HG03469 (cell line): Measurements from ENCODE around the gene MARK2.

Experiments used
- ATAC-seq: cut with Tn5 transposase; IDR thresholded peaks from one replicate; pipeline ENCODE4 v1.9.1; 2021; ENCODE audit warnings: mild to moderate bottlenecking, moderate library complexity, moderate number of reproducible peaks; ENCODE audit not compliant: unreplicated experiment

MARK2 gene

DNA sequence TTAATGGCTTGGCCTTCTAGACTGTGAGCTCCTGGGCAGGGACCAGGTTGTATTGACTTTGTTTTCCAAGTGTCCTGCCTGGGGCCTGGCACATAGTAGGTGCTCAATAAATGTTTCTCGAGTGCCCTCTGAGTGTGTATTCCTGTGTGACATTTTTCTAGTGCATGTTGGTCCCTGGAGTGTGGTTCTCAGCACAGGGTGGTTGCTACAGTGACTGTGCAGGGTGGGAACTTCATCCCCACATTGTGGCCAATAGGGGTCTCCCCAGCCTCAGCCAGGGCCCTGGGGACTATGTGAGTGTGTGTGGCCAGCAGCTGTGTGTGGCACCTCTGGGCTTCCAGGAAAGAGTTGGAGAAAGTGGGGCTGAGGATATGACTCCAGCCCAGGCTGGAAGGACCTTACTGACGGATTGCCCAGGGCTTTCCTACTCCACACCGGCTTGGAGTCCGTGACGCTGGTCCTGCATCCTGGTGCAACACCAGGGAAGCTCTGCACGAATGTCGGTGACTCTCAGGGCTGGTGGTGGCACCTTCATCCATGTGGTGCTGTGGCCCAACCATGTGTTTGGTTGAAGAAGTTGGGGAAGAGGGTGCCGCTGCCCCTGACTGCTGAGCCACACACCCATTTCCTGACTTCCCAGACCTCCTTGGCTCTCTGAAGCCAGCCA lies 9.0 kb upstream of the MARK2 start:
- ATAC-seq, result no peak

DNA sequence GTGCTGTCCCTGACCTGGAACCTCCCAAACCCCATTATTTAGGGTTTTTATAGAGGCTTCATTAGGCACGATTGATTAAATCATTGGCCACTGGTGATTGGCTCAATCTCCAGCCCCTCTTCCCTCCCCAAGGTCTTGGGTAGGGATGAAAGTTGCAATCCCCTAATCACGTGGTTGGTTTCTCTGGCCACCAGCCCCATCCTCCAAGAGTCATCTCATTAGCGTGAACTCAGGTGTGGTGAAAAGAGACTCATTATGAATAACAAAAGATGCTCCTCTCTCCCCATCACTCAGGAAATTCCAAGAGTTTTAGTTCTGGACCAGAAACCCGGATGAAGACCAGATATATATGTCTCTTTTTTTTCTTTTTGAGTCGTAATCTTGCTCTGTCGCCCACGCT lies 7.6 kb upstream of the MARK2 start:
- ATAC-seq, result no peak

DNA sequence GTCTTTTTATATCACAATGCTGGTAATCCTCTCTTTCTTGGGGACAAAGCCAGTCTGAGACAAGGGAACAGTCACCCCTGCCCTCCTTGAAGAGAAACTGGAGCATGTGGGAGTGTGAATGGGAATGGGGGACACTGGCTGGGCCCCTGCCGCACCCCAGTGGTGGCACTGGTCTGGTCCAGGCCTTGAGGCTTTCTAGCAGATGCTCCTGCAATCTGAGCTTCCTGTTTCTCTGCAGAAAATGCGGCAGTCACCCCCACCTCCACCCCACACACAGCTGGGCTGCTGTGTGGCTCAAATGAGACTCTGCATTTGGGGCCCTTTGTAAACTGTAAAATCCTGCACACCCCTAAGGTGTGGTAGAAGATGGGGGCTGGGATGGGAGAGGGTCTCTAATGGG lies 6.6 kb upstream of the MARK2 start:
- ATAC-seq, result no peak

DNA sequence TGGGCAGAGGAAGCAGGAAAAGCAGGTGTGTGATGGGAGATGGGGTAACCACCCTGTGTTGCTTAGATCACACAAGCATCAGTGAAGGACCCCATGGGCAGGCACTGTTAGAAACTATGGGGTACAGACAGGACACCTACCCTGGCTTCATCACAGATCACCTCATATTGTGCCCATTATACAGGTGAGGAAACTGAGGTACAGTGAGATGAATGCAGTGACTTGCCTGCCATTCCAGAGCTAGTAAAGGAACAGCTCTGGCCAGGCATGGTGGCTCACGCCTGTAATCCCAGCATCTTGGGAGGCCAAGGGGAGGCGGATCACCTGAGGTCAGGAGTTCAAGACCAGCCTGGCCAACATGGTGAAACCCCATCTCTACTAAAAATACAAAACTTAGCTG lies 5.9 kb upstream of the MARK2 start:
- ATAC-seq, result no peak

DNA sequence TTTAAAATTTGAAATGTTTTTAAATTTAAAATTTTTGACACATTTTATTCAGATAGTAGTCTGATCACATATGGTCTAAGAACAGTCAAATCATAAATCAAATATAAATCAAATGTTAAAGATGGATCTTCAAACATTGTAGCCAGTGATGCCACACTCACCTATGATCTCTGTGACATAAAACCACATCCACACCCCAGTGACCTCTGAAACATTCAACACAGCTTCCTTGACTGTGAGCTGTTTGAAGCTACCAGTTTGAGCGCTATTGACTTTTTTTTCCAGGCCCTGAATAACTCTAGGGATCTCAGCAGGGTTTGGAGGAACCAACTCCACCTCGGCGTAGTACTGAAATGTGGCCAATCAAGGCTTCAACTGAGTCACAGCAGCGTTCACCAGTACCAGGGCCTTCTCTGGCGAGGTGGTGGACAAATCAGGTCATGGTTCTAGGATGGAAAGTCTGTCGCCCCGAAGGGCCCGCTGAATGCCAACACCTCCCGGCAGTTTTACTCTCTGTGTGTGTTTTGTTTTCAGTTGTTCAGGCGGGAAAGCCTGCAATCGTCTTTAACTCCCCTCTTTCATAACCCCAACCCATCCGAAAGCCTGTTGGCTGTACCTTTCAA lies 4.3 kb upstream of the MARK2 start:
- ATAC-seq, result no peak

DNA sequence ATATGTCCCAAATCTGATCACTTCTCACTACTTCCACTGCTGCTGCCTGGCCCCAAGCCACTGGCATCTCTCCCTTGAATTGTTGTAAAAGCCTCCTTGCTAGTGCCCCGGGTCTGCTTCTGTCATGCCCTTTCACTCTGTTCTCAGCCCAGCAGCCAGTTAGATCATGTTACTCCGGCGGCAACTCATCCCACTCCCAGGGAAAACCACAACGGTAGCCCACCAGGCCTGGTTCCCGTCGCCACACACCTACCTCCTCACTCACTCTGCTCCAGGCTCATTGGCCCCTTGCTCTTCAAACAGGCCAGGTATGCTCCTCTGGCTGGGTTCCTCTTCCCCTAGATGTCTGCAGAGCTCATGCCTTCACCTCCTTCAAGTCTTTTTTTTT lies 3.8 kb upstream of the MARK2 start:
- ATAC-seq, result no peak

DNA sequence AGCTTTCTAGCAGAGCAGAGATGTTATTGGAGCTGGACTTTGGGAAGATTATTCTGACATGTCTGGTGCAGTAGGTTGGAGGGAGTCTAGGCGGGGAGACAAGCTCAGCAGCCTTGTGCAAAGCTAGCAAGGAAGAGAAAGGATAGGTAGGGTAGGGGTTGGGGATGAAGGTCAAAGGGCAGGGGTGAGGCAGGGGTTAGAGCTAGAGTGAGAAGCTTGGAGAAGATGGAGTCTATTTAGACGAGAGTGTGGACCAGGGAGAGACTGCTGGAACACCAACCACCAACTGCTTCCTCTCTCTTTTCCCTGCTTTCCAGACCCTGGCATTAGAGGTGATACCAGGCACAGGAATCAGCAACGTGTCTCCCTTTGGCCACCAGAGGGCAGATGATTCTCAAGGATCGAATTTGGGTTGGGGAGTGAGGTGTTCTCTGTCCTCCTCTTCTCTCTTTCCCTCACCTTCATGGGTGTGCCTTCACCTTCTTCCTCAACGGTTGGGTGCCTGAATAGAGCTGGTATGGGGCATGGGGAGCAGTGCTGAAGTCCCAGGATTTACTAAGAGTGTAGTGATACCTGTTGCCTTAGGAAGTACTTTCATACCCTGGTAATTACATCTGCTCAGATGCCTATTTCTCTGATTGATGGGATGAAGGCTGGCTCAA lies 1.8 kb upstream of the MARK2 start:
- no peak for ATAC-seq

DNA sequence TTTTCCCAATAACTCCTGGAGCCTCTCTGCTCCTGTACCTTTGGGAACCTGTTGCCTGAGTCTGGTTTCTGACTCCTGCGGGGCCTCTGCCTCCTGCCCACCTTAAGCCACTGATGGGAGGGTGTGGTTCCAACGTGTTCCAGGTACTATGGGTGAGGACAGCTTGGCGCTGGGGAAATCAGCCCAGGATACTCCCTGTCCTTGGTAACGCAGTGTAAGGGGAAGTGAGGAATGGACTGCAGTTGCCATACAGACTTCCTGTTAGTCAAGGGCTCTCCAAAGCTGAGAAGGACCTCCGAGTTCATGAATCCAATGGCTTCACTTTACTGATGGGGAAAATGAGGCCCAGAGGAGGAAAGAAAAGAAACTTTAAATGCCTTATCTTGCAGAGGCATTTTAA lies 1.2 kb upstream of the MARK2 start:
- no peak for ATAC-seq

DNA sequence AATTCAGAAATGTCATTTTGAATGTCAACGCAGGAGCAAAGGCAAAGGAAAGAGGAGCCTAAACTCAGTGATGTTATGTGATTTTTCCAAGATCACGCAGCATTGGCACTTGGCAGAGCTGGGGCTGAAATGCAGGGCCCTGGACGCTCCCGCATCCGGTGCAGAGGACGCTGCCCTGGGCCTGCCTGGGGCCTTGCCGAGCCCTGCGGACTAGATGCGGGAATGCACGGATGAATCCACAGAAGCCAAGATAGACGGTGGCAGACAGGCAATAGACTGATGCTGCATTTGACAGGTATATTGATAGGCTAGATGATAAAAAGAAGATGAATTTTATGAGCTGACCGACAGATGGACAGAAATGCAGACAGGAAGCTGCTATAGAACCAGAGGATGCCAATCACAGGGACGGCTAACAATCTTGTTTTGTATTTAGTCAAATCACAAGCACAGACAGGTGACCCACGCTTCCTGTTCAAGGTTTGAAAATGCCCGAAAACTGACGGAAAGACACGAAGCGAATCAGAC lies 696 bp upstream of the MARK2 start:
- ATAC-seq, result no peak

DNA sequence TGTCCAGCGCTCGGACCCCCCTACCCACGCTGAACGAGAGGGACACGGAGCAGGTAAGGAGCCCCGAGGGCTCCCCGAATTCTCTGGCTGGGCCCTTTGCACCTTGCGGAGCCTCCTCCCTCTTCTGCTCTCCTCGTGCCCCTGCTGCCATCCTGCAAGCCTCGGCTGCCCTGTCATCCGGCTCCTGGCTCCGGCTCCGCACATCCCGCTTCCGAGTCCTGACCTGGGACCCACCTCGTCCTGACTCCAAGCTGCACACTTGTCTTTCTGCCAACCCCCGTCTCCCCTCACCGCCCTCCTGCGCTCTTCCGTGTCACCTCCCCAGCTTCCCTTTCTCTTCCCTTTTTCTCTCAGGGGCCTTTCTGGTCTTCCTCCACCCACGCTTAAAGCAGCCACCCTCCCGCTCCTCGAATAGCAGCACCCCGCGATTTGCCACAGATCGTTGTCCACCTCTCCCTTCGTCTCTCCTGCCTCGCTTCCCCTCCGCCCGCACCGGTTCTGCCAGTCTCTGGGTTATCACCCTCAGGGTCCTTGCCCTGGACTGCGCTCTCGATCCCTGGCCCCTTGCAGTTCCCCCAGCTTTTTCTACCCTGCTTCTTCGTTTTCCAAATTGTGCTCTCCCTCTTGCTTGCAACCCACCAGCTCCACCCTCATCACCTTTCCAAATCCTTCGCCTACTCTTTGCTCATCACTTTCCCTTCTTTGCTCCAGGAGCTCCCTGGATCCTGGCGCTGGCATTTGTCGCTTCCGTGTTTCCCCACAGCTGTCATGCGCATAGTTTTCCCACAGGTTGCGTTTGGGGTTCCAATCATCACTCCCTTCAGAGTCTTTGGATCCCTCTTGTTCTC lies 822 bp downstream of the MARK2 start:
- ATAC-seq, result no peak

DNA sequence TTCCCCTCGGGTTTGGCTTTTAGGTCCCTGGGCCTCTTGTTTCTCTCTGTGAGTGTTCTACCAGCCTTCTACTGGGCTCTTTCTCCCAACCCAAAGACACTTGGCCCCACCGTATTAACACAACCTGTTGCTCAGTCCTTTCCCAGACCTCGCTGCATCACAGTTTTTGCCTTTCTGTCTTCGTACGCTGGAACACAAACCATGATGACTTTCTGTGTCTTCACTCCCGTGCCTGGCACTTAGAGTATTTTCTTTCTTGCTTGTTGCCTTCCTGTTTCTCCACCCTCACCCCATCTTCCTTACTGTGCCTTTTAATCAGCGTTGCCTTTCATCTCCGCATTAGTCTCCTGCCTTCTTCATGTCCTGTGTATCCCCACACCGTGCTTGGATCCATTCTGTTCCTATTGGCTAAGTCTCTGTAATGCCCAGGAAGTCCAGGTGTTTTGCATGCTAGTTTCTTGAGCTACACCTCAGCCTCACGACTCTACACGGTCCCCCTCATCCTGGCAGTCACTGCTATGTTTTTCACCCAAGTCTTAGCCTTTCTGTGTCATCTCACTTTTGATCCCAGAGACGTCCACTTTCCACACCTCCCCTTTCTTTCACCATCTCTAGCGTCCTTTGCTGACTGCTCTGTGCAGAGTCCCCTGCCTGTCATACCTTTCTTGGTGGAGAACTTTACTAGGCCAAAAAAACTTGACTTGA lies 1.6 kb downstream of the MARK2 start:
- ATAC-seq, result no peak

DNA sequence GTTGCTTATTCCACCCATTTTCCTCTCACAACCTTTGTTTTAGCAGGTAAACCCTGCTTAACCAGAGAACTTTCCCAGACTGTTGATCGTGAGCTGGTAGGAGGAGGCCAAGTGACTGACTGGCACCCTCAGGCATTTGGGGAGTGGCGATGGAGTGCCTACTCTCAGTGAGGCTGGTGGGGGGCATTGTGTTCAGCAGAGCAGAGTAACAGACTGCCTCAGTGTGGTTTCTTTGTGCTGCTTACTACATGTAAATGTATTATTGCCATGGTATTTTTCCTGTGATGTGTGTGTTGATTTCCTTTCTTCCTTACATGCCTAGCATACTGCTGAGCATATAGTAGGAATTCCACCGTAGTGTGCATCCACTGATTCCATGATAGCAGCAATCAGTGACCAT lies 2.6 kb downstream of the MARK2 start:
- no peak for ATAC-seq

DNA sequence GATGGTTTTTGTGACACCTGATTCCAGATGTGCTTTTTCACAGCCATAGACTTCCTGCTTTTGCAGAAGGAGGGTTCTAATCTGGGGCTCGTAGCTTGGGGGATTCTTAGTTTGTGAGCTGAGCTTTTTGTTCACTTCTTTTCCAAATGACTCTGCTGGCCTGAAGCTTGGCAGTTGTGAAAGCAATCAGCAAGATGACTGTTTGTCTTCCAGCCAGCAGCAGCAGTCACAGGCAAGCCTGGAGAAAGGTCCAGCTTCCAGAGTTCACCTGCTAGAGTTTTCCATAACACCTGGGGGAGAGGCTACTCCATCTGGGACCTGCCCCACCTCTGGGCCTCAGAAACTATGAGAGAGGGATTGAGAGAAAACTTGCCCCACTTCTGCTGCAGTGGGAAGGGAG lies 4.1 kb downstream of the MARK2 start:
- ATAC-seq, result no peak

DNA sequence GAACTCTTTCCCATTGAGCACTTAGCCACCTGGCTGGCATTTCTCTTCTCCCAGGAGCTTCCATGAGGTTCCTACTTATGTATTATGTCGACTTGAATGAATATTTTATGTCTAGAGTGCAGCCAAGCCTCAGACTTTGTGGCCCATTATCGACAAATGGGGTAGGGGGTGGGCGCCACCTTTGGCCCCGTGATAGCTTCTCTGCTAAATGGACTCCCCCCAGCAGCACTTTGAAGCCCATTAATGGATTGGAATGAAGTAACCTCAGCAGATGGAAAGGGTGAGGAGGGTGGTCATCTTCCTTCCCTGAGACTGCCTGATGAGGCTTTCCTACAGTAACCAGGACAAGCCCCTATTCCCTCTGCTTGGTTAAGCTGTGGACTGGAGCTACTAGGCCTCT lies 5.9 kb downstream of the MARK2 start:
- ATAC-seq, result no peak

DNA sequence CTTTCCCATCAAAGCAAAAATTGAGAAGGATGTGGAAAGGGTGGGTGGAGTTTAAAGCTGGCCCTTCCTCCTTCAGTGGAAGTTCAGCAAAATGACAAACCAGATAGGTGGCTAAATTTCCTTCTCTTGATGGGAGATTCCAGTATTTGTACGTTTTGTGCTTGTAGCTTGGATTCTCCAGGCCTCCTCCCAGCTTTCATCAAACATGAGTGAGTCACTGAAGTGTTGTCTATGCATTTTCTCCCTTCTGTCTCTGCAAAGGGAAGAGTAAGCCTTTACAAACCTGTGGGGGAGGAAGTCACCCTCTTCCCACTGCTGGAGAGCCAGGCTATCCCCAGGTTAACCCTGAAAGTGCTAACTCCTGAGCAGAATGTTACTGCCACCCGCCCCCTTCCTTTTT lies 6.4 kb downstream of the MARK2 start:
- no peak for ATAC-seq

DNA sequence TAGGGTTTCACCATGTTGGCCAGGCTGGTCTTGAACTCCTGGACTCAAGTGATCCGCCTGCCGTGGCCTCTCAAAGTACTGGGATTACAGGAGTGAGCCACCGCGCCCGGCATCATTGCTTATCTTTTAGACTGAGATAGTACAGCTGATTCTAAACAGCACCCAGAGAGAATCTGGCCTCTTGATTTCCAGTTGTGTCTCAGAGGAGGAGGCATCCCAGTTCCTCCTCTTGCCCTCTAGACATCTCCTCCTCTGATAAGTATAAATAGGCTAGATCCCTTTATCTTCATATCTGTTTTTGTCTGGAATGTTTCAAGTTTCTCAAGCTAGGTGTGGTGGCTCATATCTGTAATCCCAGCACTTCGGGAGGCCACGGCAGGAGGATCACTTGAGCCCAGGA lies 7.0 kb downstream of the MARK2 start:
- no peak for ATAC-seq

DNA sequence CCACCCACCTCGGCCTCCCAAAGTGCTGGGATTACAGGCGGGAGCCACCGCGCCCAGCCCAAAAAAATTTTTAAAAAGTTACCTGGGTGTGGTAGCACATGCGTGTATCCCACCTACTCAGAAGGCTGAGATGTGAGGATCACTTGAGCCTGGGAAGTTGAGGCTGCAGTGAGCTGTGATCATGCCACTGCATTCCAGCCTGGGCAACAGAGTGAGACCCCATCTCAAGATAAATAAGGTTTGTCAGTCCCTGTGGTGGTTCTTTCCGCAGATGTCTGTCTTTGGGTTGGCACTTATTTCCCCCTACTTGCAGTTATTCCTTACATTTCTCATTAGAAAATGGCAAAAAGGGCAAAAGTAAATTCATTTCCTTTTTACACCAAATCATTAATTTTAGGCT lies 8.0 kb downstream of the MARK2 start:
- ATAC-seq, result no peak

DNA sequence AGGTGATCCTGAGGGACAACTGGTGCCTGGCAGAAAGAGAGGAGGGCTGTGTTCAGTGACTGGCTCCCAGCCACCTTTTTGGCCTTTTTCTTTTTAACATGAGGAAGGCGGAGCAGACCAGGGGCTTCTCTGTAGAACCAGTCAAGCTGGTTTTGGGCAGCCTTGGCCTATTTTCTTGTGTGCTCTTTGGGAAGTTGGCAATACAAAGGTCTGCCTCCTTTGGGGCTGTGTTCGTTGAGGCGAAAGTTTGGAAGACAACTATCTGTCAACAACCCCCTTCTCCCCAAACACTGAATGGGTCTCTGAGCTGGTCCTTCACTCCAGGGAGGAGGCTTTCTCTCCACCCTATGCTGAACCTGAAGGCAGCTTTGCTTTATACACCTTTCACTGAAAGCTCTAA lies 8.5 kb downstream of the MARK2 start:
- ATAC-seq, result no peak

DNA sequence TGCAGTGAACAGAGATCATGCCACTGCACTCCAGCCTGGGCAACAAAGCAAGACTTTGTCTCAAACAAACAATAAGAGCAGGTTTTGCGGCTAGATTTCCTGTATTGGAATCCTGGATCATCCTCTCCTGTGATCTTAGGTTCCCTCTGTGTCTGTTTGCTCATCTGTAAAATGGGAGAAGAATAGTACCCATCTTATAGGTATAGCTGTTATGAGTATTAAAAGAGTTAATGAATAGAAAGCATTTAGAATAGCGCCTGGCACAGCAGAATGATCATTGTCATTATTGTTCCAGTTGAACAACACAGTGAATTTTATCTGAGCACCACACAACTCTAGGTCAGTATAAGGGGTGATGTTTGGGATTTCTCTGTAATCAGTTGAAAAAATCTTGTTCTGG lies 10.8 kb downstream of the MARK2 start:
- ATAC-seq, result no peak

DNA sequence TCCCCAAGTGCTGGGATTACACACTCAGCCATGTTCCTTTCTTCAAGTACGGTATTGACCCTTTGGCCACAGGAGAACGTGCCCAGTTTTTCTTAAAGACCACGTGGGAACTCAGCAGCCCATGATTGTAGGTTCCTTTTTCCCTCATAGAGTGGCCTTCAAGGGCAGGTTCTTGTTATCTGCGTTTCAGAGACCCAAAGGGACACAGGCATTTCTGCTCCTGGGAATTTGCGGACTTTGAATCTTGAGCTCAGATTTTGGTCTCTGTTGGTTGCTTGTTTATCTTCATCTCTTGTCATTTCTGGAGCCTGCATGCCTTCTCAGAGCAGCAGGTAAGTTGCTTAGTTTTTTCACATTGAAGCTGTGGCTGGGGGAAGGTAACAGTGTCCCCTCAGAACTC lies 12.0 kb downstream of the MARK2 start:
- ATAC-seq, result no peak

DNA sequence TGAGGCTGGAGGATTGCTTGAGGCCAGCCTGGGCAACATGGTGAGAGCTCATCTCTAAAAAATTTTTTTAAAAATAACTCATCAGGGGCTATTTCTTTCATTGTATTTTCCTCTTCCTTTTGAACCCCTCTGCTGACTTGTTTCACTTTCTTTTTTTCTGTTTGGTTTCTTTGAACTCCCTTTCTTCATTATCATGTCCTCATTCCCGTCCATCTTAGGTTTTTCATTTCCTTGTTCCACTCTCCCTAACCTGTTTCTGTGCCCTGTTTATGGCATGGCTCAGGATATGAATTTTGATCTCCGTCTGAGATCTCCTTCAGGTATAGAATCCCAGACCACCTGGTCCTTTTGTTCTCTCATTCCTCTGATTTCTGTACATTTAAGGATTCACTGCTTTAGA lies 12.5 kb downstream of the MARK2 start:
- no peak for ATAC-seq
